ENCODE data around the gene LRP1B.

DNA sequence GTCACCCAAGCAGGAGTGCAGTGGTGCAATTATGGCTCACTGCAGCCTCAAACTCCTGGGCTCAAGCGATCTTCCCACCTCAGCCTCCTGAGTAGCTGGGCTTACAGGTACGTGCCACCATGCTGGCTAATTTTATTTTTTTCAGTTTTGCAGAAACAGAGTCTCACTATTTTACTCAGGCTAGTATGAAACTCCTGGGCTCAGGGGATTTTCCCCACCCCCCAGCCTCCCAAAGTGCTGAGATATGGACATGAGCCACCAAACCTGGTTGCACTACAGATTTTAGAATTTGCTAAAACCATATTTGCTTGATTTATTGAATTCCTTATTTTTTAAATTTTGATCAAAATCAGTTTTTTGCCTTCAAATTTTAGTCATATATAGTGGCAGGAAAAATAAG is 1553.4 kb downstream of the LRP1B start:
- TF ChIP-seq, protein P1, sequence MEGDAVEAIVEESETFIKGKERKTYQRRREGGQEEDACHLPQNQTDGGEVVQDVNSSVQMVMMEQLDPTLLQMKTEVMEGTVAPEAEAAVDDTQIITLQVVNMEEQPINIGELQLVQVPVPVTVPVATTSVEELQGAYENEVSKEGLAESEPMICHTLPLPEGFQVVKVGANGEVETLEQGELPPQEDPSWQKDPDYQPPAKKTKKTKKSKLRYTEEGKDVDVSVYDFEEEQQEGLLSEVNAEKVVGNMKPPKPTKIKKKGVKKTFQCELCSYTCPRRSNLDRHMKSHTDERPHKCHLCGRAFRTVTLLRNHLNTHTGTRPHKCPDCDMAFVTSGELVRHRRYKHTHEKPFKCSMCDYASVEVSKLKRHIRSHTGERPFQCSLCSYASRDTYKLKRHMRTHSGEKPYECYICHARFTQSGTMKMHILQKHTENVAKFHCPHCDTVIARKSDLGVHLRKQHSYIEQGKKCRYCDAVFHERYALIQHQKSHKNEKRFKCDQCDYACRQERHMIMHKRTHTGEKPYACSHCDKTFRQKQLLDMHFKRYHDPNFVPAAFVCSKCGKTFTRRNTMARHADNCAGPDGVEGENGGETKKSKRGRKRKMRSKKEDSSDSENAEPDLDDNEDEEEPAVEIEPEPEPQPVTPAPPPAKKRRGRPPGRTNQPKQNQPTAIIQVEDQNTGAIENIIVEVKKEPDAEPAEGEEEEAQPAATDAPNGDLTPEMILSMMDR (IDR thresholded peaks at IDR 0.05) = no peak
- no peak for TF ChIP-seq ZFX (IDR thresholded peaks at IDR 0.05; ENCODE audit: borderline replicate concordance)
